Small intestine (tissue), 7 donors: ENCODE results near the gene MGA. TPM values are rescaled to one million over a fixed set of nuclear protein-coding genes. Genes with fewer than 3 reads are reported as not detected.
A peak's percentile ranks its signal among the peaks of the same experiment; 100 is the strongest.

Source experiments
- DNase-seq, 2 donors: peaks; one replicate each; pipeline versions ENCODE4 v3.0.0 to v3.0.0-alpha.2; 2013
- FAIRE-seq: peaks from 2 replicates; lab custom pipeline; 2012; peaks lifted over from hg19 to GRCh38; lab: Jason Lieb, UNC
- H3K27ac ChIP-seq, 3 donors: one replicate each; pipeline ENCODE4 v1.5.1; 2013; ENCODE audit warnings: low read length in 2 of 3, mild to moderate bottlenecking in 2 of 3, control low read depth in 1 of 3, inconsistent platforms in 1 of 3, low read depth in 1 of 3, moderate library complexity in 1 of 3
- H3K27me3 ChIP-seq, 3 donors: one replicate each; pipeline ENCODE4 v1.6.1; 2013; ENCODE audit warnings: low read length in 3 of 3, inconsistent platforms in 1 of 3; ENCODE audit not compliant: control insufficient read depth in 3 of 3, insufficient read depth in 3 of 3
- H3K36me3 ChIP-seq, 3 donors: one replicate each; pipeline ENCODE4 v1.6.1; 2013; ENCODE audit warnings: low read length in 3 of 3, inconsistent platforms in 1 of 3, low read depth in 1 of 3, mild to moderate bottlenecking in 1 of 3, moderate library complexity in 1 of 3; ENCODE audit not compliant: control insufficient read depth in 3 of 3, insufficient read depth in 2 of 3
- H3K4me1 ChIP-seq, 3 donors: one replicate each; pipeline ENCODE4 v1.6.1; 2013; ENCODE audit warnings: low read length in 2 of 3, inconsistent platforms in 1 of 3, low read depth in 1 of 3, mild to moderate bottlenecking in 1 of 3, moderate library complexity in 1 of 3; ENCODE audit not compliant: control insufficient read depth in 3 of 3, insufficient read depth in 2 of 3
- H3K4me3 ChIP-seq, 3 donors: one replicate each; pipeline ENCODE4 v1.5.1; 2013; ENCODE audit warnings: low read length in 3 of 3, control low read depth in 1 of 3, inconsistent platforms in 1 of 3, low read depth in 1 of 3, mild to moderate bottlenecking in 1 of 3, moderate library complexity in 1 of 3
- H3K9me3 ChIP-seq, 2 donors: one replicate each; pipeline ENCODE4 v1.6.1; 2013; ENCODE audit warnings: low read depth in 1 of 2, low read length in 1 of 2; ENCODE audit not compliant: control insufficient read depth in 2 of 2, insufficient read depth in 1 of 2
- WGBS, 3 donors: extraction: QIAGEN DNeasy Blood & Tissue Kit; methylation state at CpG; one replicate each; pipeline ENCODE4 v1.1.7; 2013; 5-methylcytosine and 5-hydroxymethylcytosine counted together
- polyA plus RNA-seq, 4 donors: library from polyadenylated mRNA; stranded (reverse) in 3 of 4; unstranded in 1 of 4; fragments of 200-250 nt in 3 of 4; fragments of 120-200 nt in 1 of 4; gene quantifications; one replicate each; pipeline versions ENCODE4 v1.2.1 to v1.2.3, GENCODE V29; 2013
- donor health status: healthy with polysubstance abuse.
- donor health status: control.
- donor health status: control.
- donor health status: Bipolar disorder and iron deficiency.
- donor health status: healthy.

MGA gene
- polyA plus RNA-seq, 4 donors = 1.4 to 21.0 (median 3.7) TPM

- Histone ChIP-seq H3K36me3 (peaks cover 0 to 75% (median 24%) of the 10 kb centered on the region in 3 donors), H3K9me3 (no peaks in the 10 kb centered on the region), H3K27me3 (no peaks in the 10 kb centered on the region), H3K4me3 (no peak overlapping the region), H3K27ac (no peak overlapping the region), H3K4me1 (no peaks in the 10 kb centered on the region)
- no peak for DNase-seq
- WGBS, 3 donors = 90 to 96% (median 92%) methylated on average over 5 of the region's 5 CpGs
- FAIRE-seq = no peak
Observed at GRCh38 chr15:41810651-41811431, 150.6 kb downstream of the MGA start.

- 49 to 51% (median 50%) methylated on average over 18 of the region's 18 CpGs for WGBS, 3 donors
- peaks cover 0 to 71% (median 28%) of the 10 kb centered on the region in 3 donors for H3K36me3 ChIP-seq
Observed at GRCh38 chr15:41811432-41812195, 151.4 kb downstream of the MGA start.

GRCh38 chr15:41812820-41813375, 152.7 kb downstream of the MGA start:
- no peak for FAIRE-seq
- no peaks in the 10 kb centered on the region for H3K4me1 ChIP-seq
- no peak for DNase-seq
- H3K27ac ChIP-seq = no peak overlapping the region
- no peaks in the 10 kb centered on the region for H3K27me3 ChIP-seq
- no peak overlapping the region for H3K4me3 ChIP-seq
- WGBS, 3 donors = 92 to 96% (median 93%) methylated on average over 11 of the region's 11 CpGs
- H3K36me3 ChIP-seq = peaks cover 0 to 82% (median 30%) of the 10 kb centered on the region in 3 donors
- no peaks in the 10 kb centered on the region for H3K9me3 ChIP-seq

More at GRCh38 chr15:41811432-41812195, 151.4 kb downstream of the MGA start:
- FAIRE-seq (no peak), DNase-seq (peak; percentile 80 to 87)
- no peak overlapping the region for H3K27ac ChIP-seq
- no peaks in the 10 kb centered on the region for H3K27me3 ChIP-seq
- H3K9me3 ChIP-seq = no peaks in the 10 kb centered on the region
- no peak overlapping the region for H3K4me3 ChIP-seq
- H3K4me1 ChIP-seq = no peaks in the 10 kb centered on the region

GRCh38 chr15:41813426-41813825, 153.2 kb downstream of the MGA start:
- no peaks in the 10 kb centered on the region for H3K9me3 ChIP-seq
- no peak for DNase-seq
- H3K27ac ChIP-seq = no peak overlapping the region
- H3K27me3 ChIP-seq = no peaks in the 10 kb centered on the region
- H3K4me3 ChIP-seq = no peak overlapping the region
- no peak for FAIRE-seq
- WGBS, 3 donors = 89 to 93% (median 93%) methylated on average over 8 of the region's 8 CpGs
- H3K4me1 ChIP-seq = no peaks in the 10 kb centered on the region
- H3K36me3 ChIP-seq = peaks cover 0 to 84% (median 31%) of the 10 kb centered on the region in 3 donors

- DNase-seq (no peak), FAIRE-seq (no peak)
- H3K27ac ChIP-seq = no peak overlapping the region
- H3K27me3 ChIP-seq = no peaks in the 10 kb centered on the region
- no peaks in the 10 kb centered on the region for H3K9me3 ChIP-seq
- H3K4me3 ChIP-seq = no peak overlapping the region
- H3K36me3 ChIP-seq = peaks cover 0 to 90% (median 38%) of the 10 kb centered on the region in 3 donors
- no peaks in the 10 kb centered on the region for H3K4me1 ChIP-seq
- 75 to 86% (median 77%) methylated on average over 5 of the region's 5 CpGs for WGBS, 3 donors
Observed at GRCh38 chr15:41814534-41814933, 154.3 kb downstream of the MGA start.

GRCh38 chr15:41816788-41817187, 156.6 kb downstream of the MGA start:
- DNase-seq (no peak), FAIRE-seq (no peak)
- H3K4me1 ChIP-seq = peaks cover 0 to 11% (median 0%) of the 10 kb centered on the region in 3 donors
- 95 to 100% (median 96%) methylated on average over 9 of the region's 9 CpGs for WGBS, 3 donors
- no peaks in the 10 kb centered on the region for H3K9me3 ChIP-seq
- H3K36me3 ChIP-seq = peaks cover 0 to 92% (median 35%) of the 10 kb centered on the region in 3 donors
- no peaks in the 10 kb centered on the region for H3K27me3 ChIP-seq
- H3K27ac ChIP-seq = no peak overlapping the region
- no peak overlapping the region for H3K4me3 ChIP-seq

GRCh38 chr15:41817327-41817726, 157.1 kb downstream of the MGA start:
- 90 to 96% (median 91%) methylated on average over 14 of the region's 14 CpGs for WGBS, 3 donors
- no peak overlapping the region for H3K4me3 ChIP-seq

GRCh38 chr15:41817781-41818180, 157.6 kb downstream of the MGA start:
- WGBS, 3 donors = 84 to 86% (median 85%) methylated on average over 6 of the region's 6 CpGs

More at GRCh38 chr15:41817327-41817726, 157.1 kb downstream of the MGA start:
- Histone ChIP-seq H3K27ac (no peak overlapping the region), H3K27me3 (no peaks in the 10 kb centered on the region), H3K4me1 (peaks cover 0 to 12% (median 0%) of the 10 kb centered on the region in 3 donors), H3K36me3 (peaks cover 0 to 93% (median 35%) of the 10 kb centered on the region in 3 donors), H3K9me3 (no peaks in the 10 kb centered on the region)
- FAIRE-seq (no peak), DNase-seq (no peak)

More at GRCh38 chr15:41817781-41818180, 157.6 kb downstream of the MGA start:
- DNase-seq (no peak), FAIRE-seq (no peak)
- no peak overlapping the region for H3K4me3 ChIP-seq
- no peak overlapping the region for H3K27ac ChIP-seq
- H3K4me1 ChIP-seq = peaks cover 0 to 12% (median 0%) of the 10 kb centered on the region in 3 donors
- no peaks in the 10 kb centered on the region for H3K27me3 ChIP-seq
- H3K9me3 ChIP-seq = no peaks in the 10 kb centered on the region
- peaks cover 0 to 93% (median 39%) of the 10 kb centered on the region in 3 donors for H3K36me3 ChIP-seq
